ENCODE results near the gene TRAPPC10. TPM values are rescaled to one million over a fixed set of nuclear protein-coding genes. Genes with fewer than 3 reads are reported as not detected.

Gene TRAPPC10
- total RNA-seq, 4 donors from 2014 or later = 17.8 to 58.1 (median 32.4) TPM

GRCh38 chr21:43986544-43987451, 25.3 kb upstream of the TRAPPC10 start:
- ATAC-seq = no peak
- Histone ChIP-seq H3K36me3 (peaks cover 0 to 27% of the 10 kb centered on the region in 2 donors), H3K4me1 (peaks cover 0 to 13% (median 0%) of the 10 kb centered on the region in 3 donors), H3K27ac (no peak overlapping the region), H3K4me3 (no peak overlapping the region), H3K9me3 (no peaks in the 10 kb centered on the region), H3K27me3 (no peaks in the 10 kb centered on the region)
- no peak for TF ChIP-seq EP300 (IDR thresholded peaks at IDR 0.05)
- 81 to 90% methylated on average over 7 to 22 of the region's 22 CpGs for WGBS, 2 donors (ENCODE audit: low coverage in 1 of 2)

GRCh38 chr21:43987509-43987908, 24.6 kb upstream of the TRAPPC10 start:
- no peak overlapping the region for H3K27ac ChIP-seq

DNA sequence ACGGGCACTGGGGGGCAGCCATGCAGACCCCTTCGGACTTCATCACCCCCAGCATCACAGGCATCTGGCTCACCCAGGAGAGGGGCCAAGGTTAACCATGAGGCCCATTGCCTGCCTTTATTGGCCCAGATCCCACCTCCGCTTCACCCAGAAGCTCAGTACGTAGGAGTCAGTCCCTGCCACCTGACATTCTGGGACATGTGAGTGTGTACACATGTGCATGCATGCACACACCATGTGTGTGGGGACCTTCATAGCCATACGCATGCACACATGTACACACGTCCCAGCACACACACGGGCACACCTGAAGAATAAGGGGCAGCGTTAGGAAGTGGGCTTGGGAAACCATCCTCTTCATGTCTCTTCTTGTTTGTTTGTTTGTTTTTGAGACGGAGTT, 24.1 kb upstream of the TRAPPC10 start:
- WGBS, 2 donors (ENCODE audit: low coverage in 1 of 2) = 60 to 76% methylated on average over 2 to 4 of the region's 9 CpGs
- ATAC-seq = no peak
- Histone ChIP-seq H3K4me1 (peaks cover 0 to 13% (median 0%) of the 10 kb centered on the region in 3 donors), H3K9me3 (no peaks in the 10 kb centered on the region), H3K4me3 (no peak overlapping the region), H3K27me3 (no peaks in the 10 kb centered on the region), H3K36me3 (peaks cover 0 to 15% of the 10 kb centered on the region in 2 donors), H3K27ac (no peak overlapping the region)
- TF ChIP-seq EP300 (IDR thresholded peaks at IDR 0.05) (no peak), POLR2AphosphoS5 (IDR thresholded peaks at IDR 0.05) (no peak), CTCF (IDR thresholded peaks at IDR 0.05) (no peak), POLR2A (IDR thresholded peaks at IDR 0.05) (no peak)

More at GRCh38 chr21:43987509-43987908, 24.6 kb upstream of the TRAPPC10 start:
- Histone ChIP-seq H3K9me3 (no peaks in the 10 kb centered on the region), H3K36me3 (peaks cover 0 to 20% of the 10 kb centered on the region in 2 donors), H3K27me3 (no peaks in the 10 kb centered on the region), H3K4me1 (peaks cover 0 to 13% (median 0%) of the 10 kb centered on the region in 3 donors), H3K4me3 (no peak overlapping the region)
- TF ChIP-seq POLR2AphosphoS5 (IDR thresholded peaks at IDR 0.05) (no peak), POLR2A (IDR thresholded peaks at IDR 0.05) (no peak), CTCF (IDR thresholded peaks at IDR 0.05) (no peak), EP300 (IDR thresholded peaks at IDR 0.05) (no peak)
- ATAC-seq = no peak
- WGBS, 2 donors (ENCODE audit: low coverage in 1 of 2) = 50 to 61% methylated on average over 6 of the region's 6 CpGs

DNA sequence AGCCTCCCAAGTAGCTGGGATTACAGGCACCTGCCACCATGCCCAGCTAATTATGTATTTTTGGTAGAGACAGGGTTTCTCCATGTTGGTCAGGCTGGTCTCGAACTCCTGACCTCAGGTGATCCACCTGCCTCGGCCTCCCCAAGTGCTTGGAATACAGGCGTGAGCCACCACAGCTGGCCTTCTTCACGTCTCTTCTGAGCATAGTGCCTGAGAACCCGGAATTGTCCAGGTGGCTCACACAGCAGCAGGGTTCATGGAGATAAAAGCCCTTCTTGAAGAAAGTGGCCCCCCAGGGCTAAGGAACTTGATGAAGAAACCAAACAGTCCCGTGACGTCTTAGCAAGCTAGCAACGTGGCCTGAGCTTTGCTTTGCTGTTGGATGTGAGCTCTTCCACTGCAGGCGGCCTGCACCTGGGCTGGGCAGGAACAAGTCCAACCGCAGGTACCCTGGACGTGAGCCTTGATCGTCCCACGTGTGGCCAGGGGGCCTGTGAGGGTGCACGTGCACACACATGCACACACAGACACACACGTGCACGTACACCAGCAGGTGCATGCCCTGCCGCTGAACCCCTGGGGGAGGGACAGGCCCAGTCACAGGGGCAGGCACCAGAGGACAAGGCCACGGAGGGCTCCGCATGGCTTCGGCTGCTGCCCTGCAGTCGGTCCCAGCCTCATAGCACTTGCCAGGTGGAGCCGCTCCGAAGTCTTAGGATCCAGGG, 23.4 kb upstream of the TRAPPC10 start:
- Histone ChIP-seq H3K4me1 (peaks cover 0 to 13% (median 0%) of the 10 kb centered on the region in 3 donors), H3K4me3 (no peak overlapping the region), H3K9me3 (no peaks in the 10 kb centered on the region), H3K27me3 (peaks cover 5% of the 10 kb centered on the region), H3K27ac (no peak overlapping the region), H3K36me3 (peaks cover 0 to 8% of the 10 kb centered on the region in 2 donors)
- no peak for TF ChIP-seq POLR2A (IDR thresholded peaks at IDR 0.05)
- TF ChIP-seq POLR2AphosphoS5 (IDR thresholded peaks at IDR 0.05) = no peak
- TF ChIP-seq EP300 (IDR thresholded peaks at IDR 0.05) = no peak
- no peak for TF ChIP-seq CTCF (IDR thresholded peaks at IDR 0.05)
- 89% methylated on average over 5 of the region's 23 CpGs; no CpG with 5 or more reads in 1 of the 2 donors for WGBS, 2 donors (ENCODE audit: low coverage in 1 of 2)
- no peak for ATAC-seq

GRCh38 chr21:43989401-43989800, 22.7 kb upstream of the TRAPPC10 start:
- 90% methylated on average over 2 of the region's 7 CpGs; no CpG with 5 or more reads in 1 of the 2 donors for WGBS, 2 donors (ENCODE audit: low coverage in 1 of 2)
- Histone ChIP-seq H3K4me1 (peaks cover 0 to 13% (median 0%) of the 10 kb centered on the region in 3 donors), H3K4me3 (no peak overlapping the region), H3K27ac (no peak overlapping the region), H3K9me3 (no peaks in the 10 kb centered on the region), H3K36me3 (peaks cover 0 to under 1% of the 10 kb centered on the region in 2 donors), H3K27me3 (peaks cover 13% of the 10 kb centered on the region)
- TF ChIP-seq POLR2AphosphoS5 (IDR thresholded peaks at IDR 0.05) (no peak), EP300 (IDR thresholded peaks at IDR 0.05) (no peak), POLR2A (IDR thresholded peaks at IDR 0.05) (no peak), CTCF (IDR thresholded peaks at IDR 0.05) (no peak)
- no peak for ATAC-seq
